ENCODE measurements around the gene RALGPS1. TPM values are rescaled to one million over a fixed set of nuclear protein-coding genes. Genes with fewer than 3 reads are reported as not detected.

Gene RALGPS1
- total and polyA plus RNA-seq, 2 of the 13 experiments (the other 11 are each of a cell fraction or from before 2014, with no cell fraction given) = 3.7 to 6.5 TPM

DNA sequence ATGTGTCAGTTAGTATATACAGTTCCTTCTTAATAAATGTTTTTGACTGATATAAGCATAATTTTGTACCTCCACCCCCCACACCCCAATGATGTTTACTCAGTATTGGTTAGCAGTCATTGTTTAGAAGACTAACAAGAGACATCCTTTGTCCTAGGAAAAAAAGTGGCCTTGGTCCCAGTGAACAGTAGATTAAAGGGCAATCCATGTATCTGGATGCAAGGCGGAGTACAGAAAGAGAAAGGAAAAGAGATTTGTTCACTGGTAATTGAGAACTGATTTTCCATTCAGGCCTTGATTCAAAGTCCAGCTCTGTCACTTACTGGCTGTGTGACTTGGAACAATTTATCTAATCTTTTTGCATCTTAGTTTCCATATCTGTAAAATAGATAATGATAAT, 4.6 kb downstream of the RALGPS1 start (continued):
- TF ChIP-seq, protein P1, sequence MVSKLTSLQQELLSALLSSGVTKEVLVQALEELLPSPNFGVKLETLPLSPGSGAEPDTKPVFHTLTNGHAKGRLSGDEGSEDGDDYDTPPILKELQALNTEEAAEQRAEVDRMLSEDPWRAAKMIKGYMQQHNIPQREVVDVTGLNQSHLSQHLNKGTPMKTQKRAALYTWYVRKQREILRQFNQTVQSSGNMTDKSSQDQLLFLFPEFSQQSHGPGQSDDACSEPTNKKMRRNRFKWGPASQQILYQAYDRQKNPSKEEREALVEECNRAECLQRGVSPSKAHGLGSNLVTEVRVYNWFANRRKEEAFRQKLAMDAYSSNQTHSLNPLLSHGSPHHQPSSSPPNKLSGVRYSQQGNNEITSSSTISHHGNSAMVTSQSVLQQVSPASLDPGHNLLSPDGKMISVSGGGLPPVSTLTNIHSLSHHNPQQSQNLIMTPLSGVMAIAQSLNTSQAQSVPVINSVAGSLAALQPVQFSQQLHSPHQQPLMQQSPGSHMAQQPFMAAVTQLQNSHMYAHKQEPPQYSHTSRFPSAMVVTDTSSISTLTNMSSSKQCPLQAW (CRISPR knock-in tag; IDR thresholded peaks at IDR 0.05) = no peak
- TF ChIP-seq, protein P2, sequence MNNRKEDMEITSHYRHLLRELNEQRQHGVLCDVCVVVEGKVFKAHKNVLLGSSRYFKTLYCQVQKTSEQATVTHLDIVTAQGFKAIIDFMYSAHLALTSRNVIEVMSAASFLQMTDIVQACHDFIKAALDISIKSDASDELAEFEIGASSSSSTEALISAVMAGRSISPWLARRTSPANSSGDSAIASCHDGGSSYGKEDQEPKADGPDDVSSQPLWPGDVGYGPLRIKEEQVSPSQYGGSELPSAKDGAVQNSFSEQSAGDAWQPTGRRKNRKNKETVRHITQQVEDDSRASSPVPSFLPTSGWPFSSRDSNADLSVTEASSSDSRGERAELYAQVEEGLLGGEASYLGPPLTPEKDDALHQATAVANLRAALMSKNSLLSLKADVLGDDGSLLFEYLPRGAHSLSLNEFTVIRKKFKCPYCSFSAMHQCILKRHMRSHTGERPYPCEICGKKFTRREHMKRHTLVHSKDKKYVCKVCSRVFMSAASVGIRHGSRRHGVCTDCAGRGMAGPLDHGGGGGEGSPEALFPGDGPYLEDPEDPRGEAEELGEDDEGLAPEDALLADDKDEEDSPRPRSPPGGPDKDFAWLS (CRISPR knock-in tag; IDR thresholded peaks at IDR 0.05; ENCODE audit: borderline replicate concordance) = no peak
- TF ChIP-seq ZC3H13 (CRISPR knock-in tag; IDR thresholded peaks at IDR 0.05) (no peak), ZNF547 (CRISPR knock-in tag; IDR thresholded peaks at IDR 0.05) (no peak), ELF3 (CRISPR knock-in tag; IDR thresholded peaks at IDR 0.05) (peak; percentile 24; the same call in 1 of the 2 replicates), KDM1A (CRISPR knock-in tag; IDR thresholded peaks at IDR 0.05) (no peak), KAT7 (CRISPR knock-in tag; IDR thresholded peaks at IDR 0.05; ENCODE audit: borderline replicate concordance) (no peak), ZNF232 (CRISPR knock-in tag; IDR thresholded peaks at IDR 0.05; ENCODE audit: borderline replicate concordance) (peak; percentile 85), FLYWCH1 (CRISPR knock-in tag; IDR thresholded peaks at IDR 0.05) (no peak), NCOR1 (IDR thresholded peaks at IDR 0.05; ENCODE audit: borderline replicate concordance, low read length) (peak; percentile 98), ZC3H4 (CRISPR knock-in tag; IDR thresholded peaks at IDR 0.05; ENCODE audit: borderline replicate concordance) (no peak), ZNF468 (CRISPR knock-in tag; IDR thresholded peaks at IDR 0.05) (no peak)
- TF ChIP-seq, protein P3, sequence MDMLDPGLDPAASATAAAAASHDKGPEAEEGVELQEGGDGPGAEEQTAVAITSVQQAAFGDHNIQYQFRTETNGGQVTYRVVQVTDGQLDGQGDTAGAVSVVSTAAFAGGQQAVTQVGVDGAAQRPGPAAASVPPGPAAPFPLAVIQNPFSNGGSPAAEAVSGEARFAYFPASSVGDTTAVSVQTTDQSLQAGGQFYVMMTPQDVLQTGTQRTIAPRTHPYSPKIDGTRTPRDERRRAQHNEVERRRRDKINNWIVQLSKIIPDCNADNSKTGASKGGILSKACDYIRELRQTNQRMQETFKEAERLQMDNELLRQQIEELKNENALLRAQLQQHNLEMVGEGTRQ (IDR thresholded peaks at IDR 0.05; ENCODE audit: low read depth, low read length) = no peak
- TF ChIP-seq, protein P3 (CRISPR knock-in tag; IDR thresholded peaks at IDR 0.05; ENCODE audit: borderline replicate concordance) = no peak
- TF ChIP-seq, protein P4, sequence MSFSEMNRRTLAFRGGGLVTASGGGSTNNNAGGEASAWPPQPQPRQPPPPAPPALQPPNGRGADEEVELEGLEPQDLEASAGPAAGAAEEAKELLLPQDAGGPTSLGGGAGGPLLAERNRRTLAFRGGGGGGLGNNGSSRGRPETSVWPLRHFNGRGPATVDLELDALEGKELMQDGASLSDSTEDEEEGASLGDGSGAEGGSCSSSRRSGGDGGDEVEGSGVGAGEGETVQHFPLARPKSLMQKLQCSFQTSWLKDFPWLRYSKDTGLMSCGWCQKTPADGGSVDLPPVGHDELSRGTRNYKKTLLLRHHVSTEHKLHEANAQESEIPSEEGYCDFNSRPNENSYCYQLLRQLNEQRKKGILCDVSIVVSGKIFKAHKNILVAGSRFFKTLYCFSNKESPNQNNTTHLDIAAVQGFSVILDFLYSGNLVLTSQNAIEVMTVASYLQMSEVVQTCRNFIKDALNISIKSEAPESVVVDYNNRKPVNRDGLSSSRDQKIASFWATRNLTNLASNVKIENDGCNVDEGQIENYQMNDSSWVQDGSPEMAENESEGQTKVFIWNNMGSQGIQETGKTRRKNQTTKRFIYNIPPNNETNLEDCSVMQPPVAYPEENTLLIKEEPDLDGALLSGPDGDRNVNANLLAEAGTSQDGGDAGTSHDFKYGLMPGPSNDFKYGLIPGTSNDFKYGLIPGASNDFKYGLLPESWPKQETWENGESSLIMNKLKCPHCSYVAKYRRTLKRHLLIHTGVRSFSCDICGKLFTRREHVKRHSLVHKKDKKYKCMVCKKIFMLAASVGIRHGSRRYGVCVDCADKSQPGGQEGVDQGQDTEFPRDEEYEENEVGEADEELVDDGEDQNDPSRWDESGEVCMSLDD (CRISPR knock-in tag; IDR thresholded peaks at IDR 0.05; ENCODE audit: borderline replicate concordance) = no peak
- TF ChIP-seq, protein P5, sequence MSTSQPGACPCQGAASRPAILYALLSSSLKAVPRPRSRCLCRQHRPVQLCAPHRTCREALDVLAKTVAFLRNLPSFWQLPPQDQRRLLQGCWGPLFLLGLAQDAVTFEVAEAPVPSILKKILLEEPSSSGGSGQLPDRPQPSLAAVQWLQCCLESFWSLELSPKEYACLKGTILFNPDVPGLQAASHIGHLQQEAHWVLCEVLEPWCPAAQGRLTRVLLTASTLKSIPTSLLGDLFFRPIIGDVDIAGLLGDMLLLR (CRISPR knock-in tag; IDR thresholded peaks at IDR 0.05) = no peak
- TF ChIP-seq, protein P6, sequence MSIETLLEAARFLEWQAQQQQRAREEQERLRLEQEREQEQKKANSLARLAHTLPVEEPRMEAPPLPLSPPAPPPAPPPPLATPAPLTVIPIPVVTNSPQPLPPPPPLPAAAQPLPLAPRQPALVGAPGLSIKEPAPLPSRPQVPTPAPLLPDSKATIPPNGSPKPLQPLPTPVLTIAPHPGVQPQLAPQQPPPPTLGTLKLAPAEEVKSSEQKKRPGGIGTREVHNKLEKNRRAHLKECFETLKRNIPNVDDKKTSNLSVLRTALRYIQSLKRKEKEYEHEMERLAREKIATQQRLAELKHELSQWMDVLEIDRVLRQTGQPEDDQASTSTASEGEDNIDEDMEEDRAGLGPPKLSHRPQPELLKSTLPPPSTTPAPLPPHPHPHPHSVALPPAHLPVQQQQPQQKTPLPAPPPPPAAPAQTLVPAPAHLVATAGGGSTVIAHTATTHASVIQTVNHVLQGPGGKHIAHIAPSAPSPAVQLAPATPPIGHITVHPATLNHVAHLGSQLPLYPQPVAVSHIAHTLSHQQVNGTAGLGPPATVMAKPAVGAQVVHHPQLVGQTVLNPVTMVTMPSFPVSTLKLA (IDR thresholded peaks at IDR 0.05) = no peak
- TF ChIP-seq, protein P7, sequence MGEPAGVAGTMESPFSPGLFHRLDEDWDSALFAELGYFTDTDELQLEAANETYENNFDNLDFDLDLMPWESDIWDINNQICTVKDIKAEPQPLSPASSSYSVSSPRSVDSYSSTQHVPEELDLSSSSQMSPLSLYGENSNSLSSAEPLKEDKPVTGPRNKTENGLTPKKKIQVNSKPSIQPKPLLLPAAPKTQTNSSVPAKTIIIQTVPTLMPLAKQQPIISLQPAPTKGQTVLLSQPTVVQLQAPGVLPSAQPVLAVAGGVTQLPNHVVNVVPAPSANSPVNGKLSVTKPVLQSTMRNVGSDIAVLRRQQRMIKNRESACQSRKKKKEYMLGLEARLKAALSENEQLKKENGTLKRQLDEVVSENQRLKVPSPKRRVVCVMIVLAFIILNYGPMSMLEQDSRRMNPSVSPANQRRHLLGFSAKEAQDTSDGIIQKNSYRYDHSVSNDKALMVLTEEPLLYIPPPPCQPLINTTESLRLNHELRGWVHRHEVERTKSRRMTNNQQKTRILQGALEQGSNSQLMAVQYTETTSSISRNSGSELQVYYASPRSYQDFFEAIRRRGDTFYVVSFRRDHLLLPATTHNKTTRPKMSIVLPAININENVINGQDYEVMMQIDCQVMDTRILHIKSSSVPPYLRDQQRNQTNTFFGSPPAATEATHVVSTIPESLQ (CRISPR knock-in tag; conservative IDR thresholded peaks at IDR 0.05) = no peak

Measured in HepG2 (cell line).